Activated CD8-positive, alpha-beta T cell treated with anti-CD3 and anti-CD28 coated beads for 36 hours (primary cell): Measurements from ENCODE around the gene PATJ. TPM values are rescaled to one million over a fixed set of nuclear protein-coding genes. Genes with fewer than 3 reads are reported as not detected.

Source experiments
- ATAC-seq: fragments of 200-7000 bp; cut with Tn5 transposase; one replicate; pipeline ENCODE4 v1.10.0; 2021; ENCODE audit warnings: mild to moderate bottlenecking, moderate library complexity
- CTCF ChIA-PET: fragments of 350-600 bp; sonication (Branson Sonifier 250); formaldehyde crosslinking; loops from one replicate; lab custom pipeline; 2021; ENCODE audit warnings: antibody characterized with exemption; lab: Charles Lee
- POLR2A ChIA-PET: fragments of 350-600 bp; sonication (Branson Sonifier 250); formaldehyde crosslinking; loops from one replicate; lab custom pipeline; 2021; ENCODE audit warnings: antibody characterized with exemption; lab: Charles Lee
- DNase-seq: peaks from one replicate; pipeline ENCODE4 v3.0.0-alpha.2; 2020
- H3K27ac Mint-ChIP-seq: one replicate; pipeline ENCODE4 v1.8.0; 2021; ENCODE audit warnings: mild to moderate bottlenecking, mixed read lengths
- H3K27me3 Mint-ChIP-seq: one replicate; pipeline ENCODE4 v1.8.0; 2021; ENCODE audit warnings: mixed read lengths
- H3K36me3 Mint-ChIP-seq: one replicate; pipeline ENCODE4 v1.8.0; 2021; ENCODE audit warnings: low read depth, mixed read lengths
- H3K4me1 Mint-ChIP-seq: one replicate; pipeline ENCODE4 v1.8.0; 2021; ENCODE audit warnings: low read depth, mixed read lengths
- H3K4me3 Mint-ChIP-seq: one replicate; pipeline ENCODE4 v1.8.0; 2021; ENCODE audit warnings: mild to moderate bottlenecking, moderate library complexity, mixed read lengths
- H3K9me3 Mint-ChIP-seq: one replicate; pipeline ENCODE4 v1.8.0; 2021; ENCODE audit warnings: mixed read lengths
- CTCF ChIP-seq: fragments of 200-600 bp; IDR thresholded peaks from one replicate; pipeline ENCODE4 v1.8.0; 2022; ENCODE audit warnings: antibody characterized with exemption, mild to moderate bottlenecking
- intact Hi-C: fragments of 100-400 bp; cut with micrococcal nuclease; formaldehyde crosslinking; loops from one replicate; pipeline ENCODE4 v1.10.0; 2022
- total RNA-seq, 2 experiments: library from RNA; stranded (reverse); gene quantifications; one replicate each; pipeline ENCODE4 v1.2.3, GENCODE V29; 2021

Gene PATJ
- total RNA-seq, 2 experiments from 2014 or later: 8.1 to 9.2 TPM

GRCh38 chr1:61807606-61808140 lies 65.4 kb downstream of the PATJ start:
- ATAC-seq: no peak
- CTCF ChIA-PET: interaction anchor here (1.4 kb wide), 1 partner anchor 12 kb away, joined by 3 read pairs; no protein-coding TSS in a partner anchor
- H3K27ac Mint-ChIP-seq: no peak overlapping the region
- POLR2A ChIA-PET: no interaction called here
- H3K27me3 Mint-ChIP-seq: no peaks in the 10 kb centered on the region
- intact Hi-C loops: no loop called here
- H3K36me3 Mint-ChIP-seq: peaks cover 11% of the 10 kb centered on the region
- no peak overlapping the region for H3K4me3 Mint-ChIP-seq
- no peaks in the 10 kb centered on the region for H3K9me3 Mint-ChIP-seq
- DNase-seq: no peak
- TF ChIP-seq CTCF: no peak
- H3K4me1 Mint-ChIP-seq: no peaks in the 10 kb centered on the region

- no peaks in the 10 kb centered on the region for H3K27me3 Mint-ChIP-seq
- H3K4me1 Mint-ChIP-seq: no peaks in the 10 kb centered on the region
- H3K27ac Mint-ChIP-seq: no peak overlapping the region
- H3K4me3 Mint-ChIP-seq: no peak overlapping the region
- intact Hi-C loops: no loop called here
- H3K36me3 Mint-ChIP-seq: peaks cover 11% of the 10 kb centered on the region
- ATAC-seq: no peak
- no peak for DNase-seq
- ChIA-PET POLR2A (no interaction called here), CTCF (interaction anchor here (1.4 kb wide), 1 partner anchor 13 kb away, joined by 3 read pairs; no protein-coding TSS in a partner anchor)
- H3K9me3 Mint-ChIP-seq: no peaks in the 10 kb centered on the region
- TF ChIP-seq CTCF: no peak
Measured at GRCh38 chr1:61808321-61808720, 66.0 kb downstream of the PATJ start.

GRCh38 chr1:61808968-61809367 lies 66.7 kb downstream of the PATJ start:
- no peak for ATAC-seq
- H3K9me3 Mint-ChIP-seq: no peaks in the 10 kb centered on the region
- no peak overlapping the region for H3K27ac Mint-ChIP-seq
- no peak for TF ChIP-seq CTCF
- POLR2A ChIA-PET: no interaction called here
- intact Hi-C loops: no loop called here
- no peak overlapping the region for H3K4me3 Mint-ChIP-seq
- no peaks in the 10 kb centered on the region for H3K4me1 Mint-ChIP-seq
- CTCF ChIA-PET: no interaction called here
- no peaks in the 10 kb centered on the region for H3K27me3 Mint-ChIP-seq
- no peak for DNase-seq
- peaks cover 11% of the 10 kb centered on the region for H3K36me3 Mint-ChIP-seq

- ATAC-seq (no peak), DNase-seq (no peak)
- Mint-ChIP-seq H3K27ac (no peak overlapping the region), H3K36me3 (peaks cover 6% of the 10 kb centered on the region), H3K27me3 (no peaks in the 10 kb centered on the region), H3K4me3 (no peak overlapping the region), H3K4me1 (no peaks in the 10 kb centered on the region), H3K9me3 (no peaks in the 10 kb centered on the region)
- CTCF ChIA-PET: no interaction called here
- intact Hi-C loops: no loop called here
- POLR2A ChIA-PET: no interaction called here
- TF ChIP-seq CTCF: no peak
Measured at GRCh38 chr1:61812916-61813315, 70.6 kb downstream of the PATJ start.

GRCh38 chr1:61816191-61816590 lies 73.9 kb downstream of the PATJ start:
- intact Hi-C loops: no loop called here
- no peak overlapping the region for H3K4me3 Mint-ChIP-seq
- ChIA-PET CTCF (no interaction called here), POLR2A (no interaction called here)
- no peak overlapping the region for H3K27ac Mint-ChIP-seq
- DNase-seq (no peak), ATAC-seq (no peak)
- peaks cover 4% of the 10 kb centered on the region for H3K36me3 Mint-ChIP-seq
- no peak for TF ChIP-seq CTCF
- H3K4me1 Mint-ChIP-seq: no peaks in the 10 kb centered on the region
- H3K9me3 Mint-ChIP-seq: no peaks in the 10 kb centered on the region
- H3K27me3 Mint-ChIP-seq: no peaks in the 10 kb centered on the region
